Peyer's patch (tissue), 4 donors: Measurements from ENCODE around the gene FAM219B. TPM values are rescaled to one million over a fixed set of nuclear protein-coding genes. Genes with fewer than 3 reads are reported as not detected.

ENCODE experiments used
- DNase-seq, 3 donors: peaks; one replicate each; pipeline ENCODE4 v3.0.0-alpha.2; 2017 to 2019
- H3K27ac ChIP-seq, 4 donors: fragments of 200-600 bp; sonication (generic); one replicate each; pipeline ENCODE4 v1.5.1; 2016 to 2019
- H3K27me3 ChIP-seq, 2 donors: fragments of 200-600 bp; sonication (generic); one replicate each; pipeline ENCODE4 v1.5.1; 2019
- H3K36me3 ChIP-seq, 3 donors: fragments of 200-600 bp; sonication (generic); one replicate each; pipeline ENCODE4 v1.5.1; 2016 to 2019
- H3K4me1 ChIP-seq, 4 donors: fragments of 200-600 bp; sonication (generic); one replicate each; pipeline ENCODE4 v1.5.1; 2016 to 2019
- H3K4me3 ChIP-seq, 4 donors: fragments of 200-600 bp; sonication (generic); 1 replicate in 3 of 4; 2 replicates in 1 of 4; pipeline ENCODE4 v1.5.1; 2016 to 2019; ENCODE audit warnings: mild to moderate bottlenecking in 1 of 4
- H3K9me3 ChIP-seq, 4 donors: fragments of 200-600 bp; sonication (generic); one replicate each; pipeline ENCODE4 v1.5.1; 2016 to 2019; ENCODE audit warnings: mild to moderate bottlenecking in 1 of 4
- CTCF ChIP-seq, 6 experiments: fragments of 450-650 bp in 4 of 6; fragments of 200-600 bp in 2 of 6; sonication (generic) in 1 of 6; IDR thresholded peaks; one replicate each; pipeline ENCODE4 v1.5.1; 2017 to 2019; ENCODE audit warnings: antibody characterized with exemption in 6 of 6, mild to moderate bottlenecking in 3 of 6, moderate library complexity in 1 of 6
- POLR2A ChIP-seq, 2 donors: fragments of 450-650 bp; IDR thresholded peaks; one replicate each; pipeline ENCODE4 v1.5.1; 2017; ENCODE audit warnings: antibody characterized with exemption in 2 of 2, mild to moderate bottlenecking in 2 of 2, moderate library complexity in 2 of 2
- total RNA-seq, 4 donors: library from RNA; depleted of rRNA; stranded (reverse); fragments of >200 nt; gene quantifications; one replicate each; pipeline ENCODE4 v1.1.0, GENCODE V29; 2016

The FAM219B gene
- 10 to 100 TPM; 48.7 to 76.5 (median 57.6) TPM for total RNA-seq

- Histone ChIP-seq H3K4me1 (peaks cover 4 to 16% (median 10%) of the 10 kb centered on the region in 4 donors), H3K27me3 (no peaks in the 10 kb centered on the region), H3K4me3 (peak within 1 kb of the TSS; percentile 78 to 95 (median 86)), H3K9me3 (no peaks in the 10 kb centered on the region), H3K27ac (peak within 1 kb of the TSS; percentile 91 to 94 (median 92)), H3K36me3 (peaks cover 0 to 45% (median 0%) of the 10 kb centered on the region in 3 donors)
- TF ChIP-seq CTCF (IDR thresholded peaks at IDR 0.05) (peak in 1 of 6 experiments; percentile 7), POLR2A (IDR thresholded peaks at IDR 0.05) (peak; percentile 67 to 76)
- DNase-seq: peak; percentile 87 to 96 (median 93)
Observed at GRCh38 chr15:74906450-74907162, at the start of gene FAM219B. TSS of gene FAM219B (minus strand) at chr15:74906851. CDS start at chr15:74906800, 51 bp downstream.

GRCh38 chr15:74955796-74956647 lies 49.4 kb upstream of the FAM219B start:
- Histone ChIP-seq H3K27ac (peak overlapping the region; percentile 56 to 92 (median 84)), H3K27me3 (no peaks in the 10 kb centered on the region), H3K4me1 (peaks cover 0 to 41% (median 26%) of the 10 kb centered on the region in 4 donors), H3K9me3 (no peaks in the 10 kb centered on the region), H3K4me3 (peak overlapping the region; percentile 48 to 81 (median 67)), H3K36me3 (no peaks in the 10 kb centered on the region)
- peak; percentile 71 to 92 (median 91) for DNase-seq
- TF ChIP-seq POLR2A (IDR thresholded peaks at IDR 0.05) (no peak), CTCF (IDR thresholded peaks at IDR 0.05) (peak; percentile 26 to 76 (median 58))

GRCh38 chr15:74955017-74955416 lies 48.4 kb upstream of the FAM219B start:
- Histone ChIP-seq H3K36me3 (no peaks in the 10 kb centered on the region), H3K9me3 (no peaks in the 10 kb centered on the region), H3K4me1 (peaks cover 0 to 41% (median 26%) of the 10 kb centered on the region in 4 donors), H3K27me3 (no peaks in the 10 kb centered on the region), H3K4me3 (peak overlapping the region in 2 of 4 donors; percentile 61 to 73), H3K27ac (no peak overlapping the region)
- TF ChIP-seq CTCF (IDR thresholded peaks at IDR 0.05) (no peak), POLR2A (IDR thresholded peaks at IDR 0.05) (no peak)
- no peak for DNase-seq

- Histone ChIP-seq H3K4me1 (peaks cover 0 to 36% (median 26%) of the 10 kb centered on the region in 4 donors), H3K4me3 (peak overlapping the region in 2 of 4 donors; percentile 61 to 73), H3K27ac (no peak overlapping the region), H3K27me3 (no peaks in the 10 kb centered on the region), H3K36me3 (no peaks in the 10 kb centered on the region), H3K9me3 (no peaks in the 10 kb centered on the region)
- no peak for DNase-seq
- TF ChIP-seq CTCF (IDR thresholded peaks at IDR 0.05): no peak
Observed at GRCh38 chr15:74954515-74954914, 47.9 kb upstream of the FAM219B start.

GRCh38 chr15:74951006-74951405 lies 44.4 kb upstream of the FAM219B start:
- TF ChIP-seq POLR2A (IDR thresholded peaks at IDR 0.05): no peak
- no peak for TF ChIP-seq CTCF (IDR thresholded peaks at IDR 0.05)
- DNase-seq: no peak
- Histone ChIP-seq H3K27ac (no peak overlapping the region), H3K9me3 (no peaks in the 10 kb centered on the region), H3K4me1 (peaks cover 0 to 21% (median 6%) of the 10 kb centered on the region in 4 donors), H3K4me3 (no peak overlapping the region), H3K36me3 (no peaks in the 10 kb centered on the region), H3K27me3 (no peaks in the 10 kb centered on the region)
